ENCODE data around the gene WDR27.
"Not testable (repeated sequence)": the region's sequence is repeated elsewhere in the genome, so short reads cannot be mapped to it uniquely, and the experiment has no call there.

WDR27 gene

DNA sequence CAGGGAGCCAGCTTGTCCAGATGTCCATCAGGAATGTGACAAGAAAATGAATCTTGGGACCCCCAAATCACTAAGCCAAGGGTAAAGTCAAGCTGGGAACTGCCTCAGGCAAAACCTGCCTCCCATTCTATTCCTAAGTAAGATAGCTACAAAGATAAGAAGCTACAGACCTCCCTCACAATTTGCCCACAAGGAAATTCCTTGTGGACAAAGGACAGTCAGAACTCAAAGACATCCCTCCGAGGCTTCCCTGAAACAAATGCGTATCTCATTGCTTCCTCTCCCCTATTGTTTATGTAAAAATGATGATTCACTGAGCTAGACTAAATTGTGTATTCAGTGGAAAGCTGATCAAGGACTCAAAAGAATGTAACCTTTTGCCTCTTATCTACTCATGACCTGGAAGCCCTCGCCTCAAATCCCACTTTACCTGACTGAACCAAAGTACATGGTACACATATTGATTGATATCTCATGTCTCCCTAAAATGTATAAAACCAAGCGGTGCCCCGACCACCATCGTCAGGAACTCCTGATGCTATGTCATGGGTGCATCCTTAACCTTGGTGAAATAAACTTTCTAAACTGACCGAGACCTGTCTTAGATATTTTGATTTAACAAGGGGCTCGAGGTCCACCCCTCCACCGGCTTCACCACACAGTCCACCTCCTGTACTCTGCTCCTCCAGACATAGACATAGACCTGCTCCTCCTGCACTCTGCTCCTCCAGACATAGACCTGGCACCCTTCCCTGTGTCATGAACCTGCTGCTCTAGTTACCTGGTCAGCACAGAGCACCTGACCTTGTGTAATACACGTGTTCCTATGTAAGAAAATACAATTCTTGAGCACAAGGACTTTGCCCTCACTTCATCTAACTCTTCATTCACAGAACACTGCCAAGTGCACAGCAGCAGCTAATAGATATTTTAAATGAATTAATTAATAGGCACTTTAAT lies 81.4 kb downstream of the WDR27 start:
- DNase-seq (ENCODE audit: low read depth), result no peak
- TF ChIP-seq, protein P1, sequence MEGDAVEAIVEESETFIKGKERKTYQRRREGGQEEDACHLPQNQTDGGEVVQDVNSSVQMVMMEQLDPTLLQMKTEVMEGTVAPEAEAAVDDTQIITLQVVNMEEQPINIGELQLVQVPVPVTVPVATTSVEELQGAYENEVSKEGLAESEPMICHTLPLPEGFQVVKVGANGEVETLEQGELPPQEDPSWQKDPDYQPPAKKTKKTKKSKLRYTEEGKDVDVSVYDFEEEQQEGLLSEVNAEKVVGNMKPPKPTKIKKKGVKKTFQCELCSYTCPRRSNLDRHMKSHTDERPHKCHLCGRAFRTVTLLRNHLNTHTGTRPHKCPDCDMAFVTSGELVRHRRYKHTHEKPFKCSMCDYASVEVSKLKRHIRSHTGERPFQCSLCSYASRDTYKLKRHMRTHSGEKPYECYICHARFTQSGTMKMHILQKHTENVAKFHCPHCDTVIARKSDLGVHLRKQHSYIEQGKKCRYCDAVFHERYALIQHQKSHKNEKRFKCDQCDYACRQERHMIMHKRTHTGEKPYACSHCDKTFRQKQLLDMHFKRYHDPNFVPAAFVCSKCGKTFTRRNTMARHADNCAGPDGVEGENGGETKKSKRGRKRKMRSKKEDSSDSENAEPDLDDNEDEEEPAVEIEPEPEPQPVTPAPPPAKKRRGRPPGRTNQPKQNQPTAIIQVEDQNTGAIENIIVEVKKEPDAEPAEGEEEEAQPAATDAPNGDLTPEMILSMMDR (IDR thresholded peaks at IDR 0.05; ENCODE audit: low read depth, low read length), result no peak
- TF ChIP-seq POLR2A (IDR thresholded peaks at IDR 0.05; ENCODE audit: extremely low read depth, insufficient read length) (no peak), MYC (IDR thresholded peaks at IDR 0.05; ENCODE audit: low read depth, low read length) (no peak)
- TF ChIP-seq, protein P2, sequence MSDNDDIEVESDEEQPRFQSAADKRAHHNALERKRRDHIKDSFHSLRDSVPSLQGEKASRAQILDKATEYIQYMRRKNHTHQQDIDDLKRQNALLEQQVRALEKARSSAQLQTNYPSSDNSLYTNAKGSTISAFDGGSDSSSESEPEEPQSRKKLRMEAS (IDR thresholded peaks at IDR 0.05; ENCODE audit: low read depth, low read length), result no peak
- no peak overlapping the region for H3K4me3 ChIP-seq (ENCODE audit: low read depth, low read length)

DNA sequence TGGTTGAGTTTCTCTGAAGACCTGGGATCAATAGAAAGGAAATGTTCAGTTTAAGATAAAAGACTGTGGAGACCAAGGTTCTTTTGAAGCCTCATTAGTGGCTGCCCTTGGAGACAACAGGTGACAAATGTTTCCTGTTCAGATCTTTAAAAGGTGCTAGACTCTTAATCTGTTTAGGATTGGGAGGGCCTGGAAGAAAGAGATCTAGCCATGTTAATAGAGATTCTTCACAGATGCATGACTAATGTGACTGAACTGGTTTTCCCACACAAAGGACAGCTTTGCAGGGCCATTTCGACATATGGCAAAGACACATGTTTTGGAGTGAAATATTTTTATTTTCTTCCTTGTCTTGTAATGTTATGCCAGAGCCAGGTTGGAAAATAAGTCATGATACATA lies 82.2 kb downstream of the WDR27 start:
- no peak for TF ChIP-seq POLR2A (IDR thresholded peaks at IDR 0.05; ENCODE audit: extremely low read depth, insufficient read length)
- TF ChIP-seq, protein P2 (IDR thresholded peaks at IDR 0.05; ENCODE audit: low read depth, low read length), result no peak
- TF ChIP-seq, protein P1 (IDR thresholded peaks at IDR 0.05; ENCODE audit: low read depth, low read length), result no peak
- no peak for TF ChIP-seq MYC (IDR thresholded peaks at IDR 0.05; ENCODE audit: low read depth, low read length)
- no peak overlapping the region for H3K4me3 ChIP-seq (ENCODE audit: low read depth, low read length)
- no peak for DNase-seq (ENCODE audit: low read depth)

DNA sequence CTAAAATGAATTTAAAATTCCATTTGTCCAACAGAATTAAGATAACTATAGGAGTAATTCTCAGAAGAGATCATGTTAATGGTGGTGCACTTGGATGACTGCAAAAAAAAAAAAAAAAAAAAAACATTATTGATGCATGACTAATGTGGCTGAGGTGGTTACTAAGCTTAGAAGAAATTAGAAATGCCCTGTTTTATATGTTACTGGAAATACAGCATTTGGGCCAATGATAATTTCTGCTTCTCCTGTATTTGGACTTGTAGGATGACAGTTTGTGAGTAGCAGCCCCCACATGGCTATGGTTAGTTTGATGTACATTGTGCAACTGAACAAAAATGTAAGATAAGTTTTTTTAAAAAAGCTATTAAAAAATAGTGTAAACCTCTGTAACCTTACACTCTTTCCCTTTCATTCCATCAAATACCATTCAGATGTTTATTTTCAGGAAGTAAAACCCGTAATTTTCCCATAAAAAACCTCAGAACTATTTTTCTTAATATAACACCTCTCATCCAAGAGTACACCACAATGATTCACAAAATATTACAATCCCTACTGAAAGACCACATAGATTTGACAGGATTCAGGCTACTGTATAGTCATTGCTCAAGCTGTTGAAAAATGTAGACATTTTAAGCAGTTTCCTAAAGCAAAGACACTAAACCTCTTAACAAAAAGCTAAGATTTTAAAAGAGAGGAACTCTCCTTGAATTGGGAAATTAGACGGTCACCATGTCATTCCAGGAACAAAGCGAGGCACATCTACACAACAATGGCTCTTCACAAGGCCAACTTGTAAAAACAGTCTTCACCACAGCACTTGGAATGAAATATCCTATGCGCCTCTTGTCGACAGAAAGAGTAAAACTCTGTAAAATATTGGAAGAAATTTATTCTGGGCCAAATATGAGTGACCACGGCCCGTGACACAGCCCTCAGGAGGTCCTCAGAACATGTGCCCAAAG lies 83.0 kb downstream of the WDR27 start:
- no peak overlapping the region for H3K4me3 ChIP-seq (ENCODE audit: low read depth, low read length)
- TF ChIP-seq, protein P1 (IDR thresholded peaks at IDR 0.05; ENCODE audit: low read depth, low read length), result no peak
- no peak for TF ChIP-seq POLR2A (IDR thresholded peaks at IDR 0.05; ENCODE audit: extremely low read depth, insufficient read length)
- no peak for DNase-seq (ENCODE audit: low read depth)

DNA sequence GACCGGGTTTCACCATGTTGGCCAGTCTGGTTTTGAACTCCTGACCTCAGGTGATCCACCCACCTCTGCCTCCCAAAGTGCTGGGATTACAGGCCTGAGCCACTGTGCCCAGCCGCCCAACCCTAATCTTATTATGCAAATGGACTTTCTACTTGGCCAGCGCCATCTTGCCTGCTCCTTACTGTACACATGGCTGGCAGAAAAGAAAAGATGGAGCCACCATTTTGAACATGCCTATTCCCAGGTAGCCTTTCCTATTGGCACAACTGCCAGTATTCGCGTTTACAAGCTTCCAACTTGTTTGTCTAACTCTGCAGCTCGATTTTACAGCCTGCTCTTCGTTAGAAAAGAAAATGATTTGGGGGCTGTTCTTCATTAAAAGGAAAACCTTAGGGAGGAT lies 84.3 kb downstream of the WDR27 start:
- no peak for TF ChIP-seq MYC (IDR thresholded peaks at IDR 0.05; ENCODE audit: low read depth, low read length)
- TF ChIP-seq POLR2A (IDR thresholded peaks at IDR 0.05; ENCODE audit: extremely low read depth, insufficient read length), result no peak
- TF ChIP-seq, protein P1 (IDR thresholded peaks at IDR 0.05; ENCODE audit: low read depth, low read length), result no peak
- TF ChIP-seq, protein P2 (IDR thresholded peaks at IDR 0.05; ENCODE audit: low read depth, low read length), result no peak
- no peak for DNase-seq (ENCODE audit: low read depth)
- no peak overlapping the region for H3K4me3 ChIP-seq (ENCODE audit: low read depth, low read length)

DNA sequence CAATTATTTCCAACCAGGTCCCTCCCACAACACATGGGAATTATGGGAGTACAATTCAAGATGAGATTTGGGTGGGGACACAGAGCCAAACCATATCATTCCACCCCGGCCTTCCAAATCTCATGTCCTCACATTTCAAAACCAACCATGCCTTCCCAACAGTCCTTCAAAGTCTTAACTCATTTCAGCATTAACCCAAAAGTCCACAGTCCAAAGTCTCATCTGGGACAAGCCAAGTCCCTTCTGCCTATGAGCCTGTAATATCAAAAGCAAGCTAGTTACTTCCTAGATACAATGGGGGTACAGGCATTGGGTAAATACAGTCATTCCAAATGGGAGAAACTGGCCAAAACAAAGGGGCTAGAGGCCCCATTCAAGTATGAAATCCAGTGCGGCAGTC lies 93.2 kb downstream of the WDR27 start:
- DNase-seq (ENCODE audit: low read depth); H3K4me3 ChIP-seq (ENCODE audit: low read depth, low read length): not testable (repeated sequence)

DNA sequence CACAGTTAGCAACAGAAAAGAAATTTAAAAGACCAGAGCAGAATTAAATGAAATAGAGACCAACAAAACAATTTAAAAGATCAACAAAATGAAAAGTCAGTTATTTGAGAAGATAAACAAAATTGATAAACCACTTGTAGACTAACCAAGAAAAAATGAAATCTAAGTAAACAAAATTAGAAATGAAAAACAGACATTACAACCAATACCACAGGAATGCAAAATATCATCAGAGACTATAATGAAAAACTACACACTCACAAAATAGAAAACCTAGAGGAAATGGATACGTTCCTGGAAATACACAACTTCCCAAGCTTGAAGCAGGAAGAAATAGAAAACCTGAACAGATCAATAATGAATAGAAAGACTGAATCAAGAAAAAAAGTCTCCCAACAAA lies 97.8 kb downstream of the WDR27 start:
- TF ChIP-seq, protein P2 (IDR thresholded peaks at IDR 0.05; ENCODE audit: low read depth, low read length), result no peak
- TF ChIP-seq POLR2A (IDR thresholded peaks at IDR 0.05; ENCODE audit: extremely low read depth, insufficient read length) (no peak), MYC (IDR thresholded peaks at IDR 0.05; ENCODE audit: low read depth, low read length) (no peak)
- TF ChIP-seq, protein P1 (IDR thresholded peaks at IDR 0.05; ENCODE audit: low read depth, low read length), result no peak
- DNase-seq (ENCODE audit: low read depth), result no peak
- no peak overlapping the region for H3K4me3 ChIP-seq (ENCODE audit: low read depth, low read length)

DNA sequence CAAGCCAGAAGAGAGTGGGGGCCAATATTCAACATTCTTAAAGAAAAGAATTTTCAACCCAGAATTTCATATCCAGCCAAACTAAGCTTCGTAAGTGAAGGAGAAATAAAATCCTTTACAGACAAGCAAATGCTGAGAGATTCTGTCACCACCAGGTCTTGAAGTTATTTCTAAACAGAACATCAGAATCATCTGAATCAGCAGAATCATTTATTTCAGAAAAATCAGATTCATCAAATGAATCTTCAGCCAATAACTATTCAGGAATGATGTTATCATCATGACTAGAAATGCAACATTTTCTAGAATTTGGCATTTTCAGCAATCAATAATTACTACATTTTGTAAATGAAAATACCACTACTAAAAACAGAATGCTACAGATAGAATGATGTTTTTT lies 100.7 kb downstream of the WDR27 start:
- DNase-seq (ENCODE audit: low read depth); H3K4me3 ChIP-seq (ENCODE audit: low read depth, low read length): not testable (repeated sequence)
